NCI-H748 (cell line): Measurements from ENCODE around the gene LIMS3.
"Not testable (repeated sequence)": the region's sequence is repeated elsewhere in the genome, so short reads cannot be mapped to it uniquely, and the experiment has no call there.

Experiments used
- DNase-seq: peaks from one replicate; lab custom pipeline; 2025; ENCODE audit not compliant: unreplicated experiment; lab: John Stamatoyannopoulos, UW

The LIMS3 gene

GRCh38 chr2:109924481-109924880 is 26.0 kb downstream of the LIMS3 start:
- DNase-seq = not testable (repeated sequence)

- not testable (repeated sequence) for DNase-seq
These were observed 29.3 kb downstream of the LIMS3 start for GRCh38 chr2:109927803-109928202.

- not testable (repeated sequence) for DNase-seq
These were observed 30.7 kb downstream of the LIMS3 start for GRCh38 chr2:109929222-109929621.

GRCh38 chr2:109936534-109936933 is 38.0 kb downstream of the LIMS3 start:
- not testable (repeated sequence) for DNase-seq

- DNase-seq = not testable (repeated sequence)
These were observed 46.9 kb downstream of the LIMS3 start for GRCh38 chr2:109945362-109945761.

GRCh38 chr2:109947262-109947958 is 48.9 kb downstream of the LIMS3 start:
- DNase-seq = not testable (repeated sequence)

- DNase-seq = not testable (repeated sequence)
These were observed 49.6 kb downstream of the LIMS3 start for GRCh38 chr2:109947959-109948520.

GRCh38 chr2:109950146-109950843 is 51.8 kb downstream of the LIMS3 start:
- not testable (repeated sequence) for DNase-seq

GRCh38 chr2:109963942-109964341 is 65.5 kb downstream of the LIMS3 start:
- not testable (repeated sequence) for DNase-seq

GRCh38 chr2:109965482-109965881 is 67.0 kb downstream of the LIMS3 start:
- DNase-seq = not testable (repeated sequence)

GRCh38 chr2:109966107-109966736 is 67.7 kb downstream of the LIMS3 start:
- DNase-seq = not testable (repeated sequence)

GRCh38 chr2:109966858-109967257 is 68.4 kb downstream of the LIMS3 start:
- not testable (repeated sequence) for DNase-seq

- not testable (repeated sequence) for DNase-seq
These were observed 71.4 kb downstream of the LIMS3 start for GRCh38 chr2:109969864-109970263.

- not testable (repeated sequence) for DNase-seq
These were observed 73.2 kb downstream of the LIMS3 start for GRCh38 chr2:109971710-109972109.
